H1 (cell line): ENCODE results near the gene IL17RA. TPM values are rescaled to one million over a fixed set of nuclear protein-coding genes. Genes with fewer than 3 reads are reported as not detected.

Experiments used
- CTCF ChIA-PET: fragments of 300-600 bp; sonication (Branson Sonifier 250); formaldehyde crosslinking; loops from one replicate; lab custom pipeline; 2021; ENCODE audit not compliant: partially characterized antibody; lab: Charles Lee
- POLR2A ChIA-PET: fragments of 300-600 bp; sonication (Branson Sonifier 250); formaldehyde crosslinking; loops from one replicate; lab custom pipeline; 2021; ENCODE audit warnings: inconsistent platforms; ENCODE audit not compliant: partially characterized antibody; lab: Charles Lee
- DNase-seq, 2 experiments: peaks; one replicate each; pipeline versions ENCODE4 v3.0.0 to v3.0.0-alpha.2; 2010 to 2022; ENCODE audit warnings: low spot score in 2 of 2, low read depth in 1 of 2, mixed read lengths in 1 of 2
- FAIRE-seq: peaks from 2 replicates; lab custom pipeline; 2011; peaks lifted over from hg19 to GRCh38; lab: Jason Lieb, UNC
- H2AFZ ChIP-seq: 2 replicates; pipeline ENCODE4 v1.8.1; 2012; ENCODE audit warnings: low read length, inconsistent platforms
- H2AK5ac ChIP-seq: 2 replicates; pipeline ENCODE4 v1.6.1; 2013; ENCODE audit warnings: low read depth, low read length
- H2BK120ac ChIP-seq: replicated peaks from 2 replicates; pipeline ENCODE3; 2013; ENCODE audit warnings: low read depth, low read length, inconsistent platforms
- H2BK12ac ChIP-seq: 2 replicates; pipeline ENCODE4 v1.6.1; 2013; ENCODE audit warnings: low read depth, low read length
- H2BK15ac ChIP-seq: 2 replicates; pipeline ENCODE4 v1.6.1; 2013; ENCODE audit warnings: low read length
- H2BK20ac ChIP-seq: 2 replicates; pipeline ENCODE4 v1.6.1; 2013; ENCODE audit warnings: low read length
- H2BK5ac ChIP-seq: 2 replicates; pipeline ENCODE4 v1.6.1; 2013; ENCODE audit warnings: low read depth, low read length
- H3K14ac ChIP-seq: 2 replicates; pipeline ENCODE4 v1.6.1; 2013; ENCODE audit warnings: inconsistent platforms; ENCODE audit not compliant: insufficient read length
- H3K18ac ChIP-seq: 2 replicates; pipeline ENCODE4 v1.6.1; 2013; ENCODE audit warnings: low read length; ENCODE audit errors: extremely low read depth
- H3K23ac ChIP-seq: 2 replicates; pipeline ENCODE4 v1.6.1; 2013; ENCODE audit warnings: inconsistent platforms; ENCODE audit not compliant: insufficient read length
- H3K23me2 ChIP-seq: 2 replicates; pipeline ENCODE4 v1.6.1; 2013; ENCODE audit warnings: low read depth, low read length
- H3K27ac ChIP-seq: 2 replicates; pipeline ENCODE4 v1.6.1; 2011; ENCODE audit warnings: low read depth, low read length, inconsistent platforms
- H3K27me3 ChIP-seq, 4 experiments: replicated peaks in 1 of 4; 1 replicate in 1 of 4; 2 replicates in 3 of 4; pipeline versions ENCODE4 v1.6.1 to v1.8.1; 2011 to 2013; ENCODE audit warnings: low read length in 3 of 4, mild to moderate bottlenecking in 3 of 4, inconsistent platforms in 2 of 4, mixed read lengths in 2 of 4, moderate library complexity in 1 of 4; ENCODE audit not compliant: control insufficient read depth in 3 of 4, insufficient read depth in 3 of 4; ENCODE audit errors: extremely low read depth in 1 of 4
- H3K36me3 ChIP-seq, 4 experiments: 2 replicates each; pipeline versions ENCODE4 v1.6.1 to v1.8.1; 2011 to 2013; ENCODE audit warnings: mild to moderate bottlenecking in 4 of 4, low read length in 3 of 4, moderate library complexity in 2 of 4, control low read depth in 1 of 4, inconsistent platforms in 1 of 4; ENCODE audit not compliant: insufficient read depth in 4 of 4, control insufficient read depth in 2 of 4
- H3K4ac ChIP-seq: replicated peaks from 2 replicates; pipeline ENCODE3; 2013; ENCODE audit warnings: low read length, low read depth, mixed read lengths, inconsistent platforms; ENCODE audit not compliant: insufficient read length
- H3K4me1 ChIP-seq, 4 experiments: replicated peaks in 1 of 4; 1 replicate in 1 of 4; 2 replicates in 3 of 4; pipeline versions ENCODE4 v1.6.1 to v1.8.1; 2011 to 2013; ENCODE audit warnings: low read length in 3 of 4, inconsistent platforms in 2 of 4, mixed read lengths in 1 of 4; ENCODE audit not compliant: insufficient read depth in 4 of 4, control insufficient read depth in 3 of 4
- H3K4me2 ChIP-seq, 2 experiments: 2 replicates each; pipeline versions ENCODE4 v1.6.1 to v1.8.1; 2011 to 2013; ENCODE audit warnings: low read depth in 2 of 2, low read length in 2 of 2, control low read depth in 1 of 2, inconsistent platforms in 1 of 2, mild to moderate bottlenecking in 1 of 2; ENCODE audit not compliant: insufficient read depth in 1 of 2
- H3K4me3 ChIP-seq, 4 experiments: fragments of 200-600, 300-600 bp in 1 of 4; sonication (generic), shearing (Covaris generic), sonication (Bioruptor Twin) in 1 of 4; 2 replicates each; pipeline versions ENCODE4 v1.5.1 to v1.8.1; 2011 to 2016; ENCODE audit warnings: low read length in 4 of 4, low read depth in 3 of 4, control low read depth in 2 of 4, inconsistent platforms in 2 of 4, mild to moderate bottlenecking in 2 of 4, mixed read lengths in 1 of 4, moderate library complexity in 1 of 4; ENCODE audit not compliant: insufficient read depth in 2 of 4; ENCODE audit errors: extremely low read depth in 1 of 4
- H3K56ac ChIP-seq: replicated peaks from 2 replicates; pipeline ENCODE3; 2013; ENCODE audit warnings: low read depth, mild to moderate bottlenecking, mixed read lengths, low read length, inconsistent platforms; ENCODE audit not compliant: insufficient read length
- H3K79me1 ChIP-seq: 2 replicates; pipeline ENCODE4 v1.6.1; 2013; ENCODE audit warnings: low read depth, low read length, control low read depth
- H3K79me2 ChIP-seq, 2 experiments: 2 replicates each; pipeline versions ENCODE4 v1.6.1 to v1.8.1; 2012 to 2013; ENCODE audit warnings: low read length in 2 of 2, mild to moderate bottlenecking in 2 of 2, inconsistent platforms in 1 of 2; ENCODE audit not compliant: insufficient read depth in 2 of 2, control insufficient read depth in 1 of 2
- H3K9ac ChIP-seq, 4 experiments: replicated peaks in 1 of 4; 1 replicate in 1 of 4; 2 replicates in 3 of 4; pipeline versions ENCODE4 v1.6.1 to v1.8.1; 2011 to 2013; ENCODE audit warnings: low read depth in 3 of 4, low read length in 3 of 4, control low read depth in 2 of 4, mild to moderate bottlenecking in 2 of 4, moderate library complexity in 2 of 4, inconsistent platforms in 1 of 4; ENCODE audit errors: extremely low read depth in 1 of 4
- H3K9me3 ChIP-seq, 2 experiments: 2 replicates each; pipeline versions ENCODE4 v1.6.1 to v1.8.1; 2012 to 2013; ENCODE audit warnings: mild to moderate bottlenecking in 2 of 2, moderate library complexity in 2 of 2, control low read depth in 1 of 2, inconsistent platforms in 1 of 2, low read depth in 1 of 2, low read length in 1 of 2, mixed read lengths in 1 of 2; ENCODE audit not compliant: insufficient read depth in 2 of 2
- H4K20me1 ChIP-seq, 2 experiments: replicated peaks in 1 of 2; 2 replicates each; pipeline versions ENCODE3 to v1.8.1; 2011 to 2013; ENCODE audit warnings: inconsistent platforms in 2 of 2, low read length in 2 of 2, mild to moderate bottlenecking in 1 of 2; ENCODE audit not compliant: insufficient read depth in 2 of 2, control insufficient read depth in 1 of 2
- H4K5ac ChIP-seq: 2 replicates; pipeline ENCODE4 v1.6.1; 2013; ENCODE audit warnings: low read length, low read depth, mixed read lengths, inconsistent platforms; ENCODE audit not compliant: insufficient read length
- H4K8ac ChIP-seq: 2 replicates; pipeline ENCODE4 v1.8.0; 2013; ENCODE audit warnings: mild to moderate bottlenecking, moderate library complexity, low read length, inconsistent platforms; ENCODE audit not compliant: insufficient read depth; ENCODE audit errors: extremely low read depth
- H4K91ac ChIP-seq: replicated peaks from 2 replicates; pipeline ENCODE3; 2013; ENCODE audit warnings: low read length, mixed read lengths, inconsistent platforms; ENCODE audit not compliant: insufficient read length
- ASH2L ChIP-seq: fragments of 200-600, 300-600 bp; sonication (generic); IDR thresholded peaks from one replicate; pipeline ENCODE4 v1.7.1; 2017; ENCODE audit warnings: low read length
- ATF3 ChIP-seq: IDR thresholded peaks from 2 replicates; pipeline ENCODE4 v1.6.1; 2011; ENCODE audit warnings: low read depth, mild to moderate bottlenecking, low read length; ENCODE audit not compliant: insufficient read depth
- CHD1 ChIP-seq: IDR thresholded peaks from 2 replicates; pipeline ENCODE4 v1.6.1; 2012; ENCODE audit warnings: low read depth, low read length, improper control_type of control experiment
- EP300 ChIP-seq, 2 experiments: IDR thresholded peaks; 1 replicate in 1 of 2; 2 replicates in 1 of 2; pipeline ENCODE4 v1.6.1; 2011 to 2012; ENCODE audit warnings: low read depth in 2 of 2, low read length in 2 of 2, mild to moderate bottlenecking in 2 of 2, borderline replicate concordance in 1 of 2, inconsistent platforms in 1 of 2, moderate library complexity in 1 of 2
- FOSL1 ChIP-seq: IDR thresholded peaks from 2 replicates; pipeline ENCODE4 v1.6.1; 2011; ENCODE audit warnings: mild to moderate bottlenecking, low read depth, low read length, moderate library complexity; ENCODE audit not compliant: insufficient read depth
- GTF2F1 ChIP-seq: IDR thresholded peaks from 2 replicates; pipeline ENCODE4 v1.6.1; 2012; ENCODE audit warnings: low read depth, low read length, improper control_type of control experiment, borderline replicate concordance
- HDAC6 ChIP-seq: IDR thresholded peaks from one replicate; pipeline ENCODE4 v1.7.1; 2012; ENCODE audit warnings: low read depth, mild to moderate bottlenecking, inconsistent platforms, low read length, moderate library complexity
- PHF8 ChIP-seq: fragments of 200-600 bp; sonication (generic); conservative IDR thresholded peaks from 2 replicates; pipeline ENCODE4 v1.7.1; 2012; ENCODE audit warnings: low read depth, mild to moderate bottlenecking, inconsistent platforms, low read length, moderate library complexity
- POLR2AphosphoS5 ChIP-seq: IDR thresholded peaks from 2 replicates; pipeline ENCODE4 v1.6.1; 2011; ENCODE audit warnings: low read depth, low read length
- SAP30 ChIP-seq: fragments of 300-600 bp; sonication (generic); IDR thresholded peaks from 2 replicates; pipeline ENCODE4 v1.7.1; 2012; ENCODE audit warnings: low read length, moderate library complexity, mild to moderate bottlenecking, inconsistent platforms; ENCODE audit not compliant: insufficient read depth, insufficient replicate concordance
- TAF7 ChIP-seq: optimal IDR thresholded peaks from 2 replicates; pipeline ENCODE3; 2011; ENCODE audit warnings: low read depth, mild to moderate bottlenecking, inconsistent platforms, low read length, moderate library complexity, borderline replicate concordance
- TEAD4 ChIP-seq: IDR thresholded peaks from 2 replicates; pipeline ENCODE4 v1.6.1; 2012; ENCODE audit warnings: low read depth, low read length, inconsistent platforms, mixed read lengths
- ZNF274 ChIP-seq: IDR thresholded peaks from 2 replicates; pipeline ENCODE4 v1.7.0; 2012; ENCODE audit warnings: low read length, borderline replicate concordance; ENCODE audit errors: extremely low read depth
- WGBS, 2 experiments: shearing (Covaris generic) in 1 of 2; methylation state at CpG; one replicate each; pipeline versions ENCODE4 v1.1.6 to v1.1.7; 2013 to 2015; ENCODE audit warnings: low lambda C conversion rate in 2 of 2, mixed read lengths in 2 of 2, inconsistent platforms in 1 of 2, low coverage in 1 of 2, missing lambda C conversion rate in 1 of 2; ENCODE audit not compliant: insufficient replicate concordance in 2 of 2, insufficient coverage in 1 of 2, insufficient read length in 1 of 2; ENCODE audit errors: extremely low coverage in 1 of 2, missing lambda C conversion rate in 1 of 2; 5-methylcytosine and 5-hydroxymethylcytosine counted together
- polyA plus RNA-seq, 7 experiments: library from polyadenylated mRNA; depleted of rRNA in 3 of 7; stranded (reverse) in 5 of 7; unstranded in 2 of 7; fragments of >200 nt in 5 of 7; fragments of 200-250 nt in 2 of 7; gene quantifications; 1 replicate in 5 of 7; 2 replicates in 1 of 7; 4 replicates in 1 of 7; pipeline versions ENCODE4 v1.2.1 to v1.2.3, GENCODE V29; 2011 to 2013; ENCODE audit warnings: missing spikeins in 2 of 7, mixed read lengths in 2 of 7
- total RNA-seq: library from RNA; stranded (reverse); fragmentation: NEBNext Ultra II Directional; extraction: Animal tissue kit (Norgen Biotek cat#: 25700); gene quantifications from 2 replicates; pipeline ENCODE4 v1.2.1, GENCODE V29; 2021

Gene IL17RA
- total and polyA plus RNA-seq, 2 of the 8 experiments (the other 6 are each of a cell fraction or from before 2014, with no cell fraction given), result 5.6 to 9.9 TPM

- FAIRE-seq (no peak), DNase-seq (no peak)
- Histone ChIP-seq H4K8ac (no peak overlapping the region), H2BK5ac (no peak overlapping the region), H3K18ac (no peak overlapping the region), H4K20me1 (no peaks in the 10 kb centered on the region), H3K79me2 (no peaks in the 10 kb centered on the region), H3K23ac (no peak overlapping the region), H3K36me3 (no peaks in the 10 kb centered on the region), H3K79me1 (no peaks in the 10 kb centered on the region), H3K23me2 (no peaks in the 10 kb centered on the region), H2AFZ (no peak overlapping the region), H3K4me1 (no peaks in the 10 kb centered on the region; a peak in 1 of 7 replicates), H2BK12ac (no peak overlapping the region), H2BK20ac (no peak overlapping the region), H2BK15ac (no peak overlapping the region), H4K91ac (no peak overlapping the region), H3K56ac (no peak overlapping the region), H2BK120ac (no peak overlapping the region), H4K5ac (no peak overlapping the region), H3K4me3 (no peak overlapping the region), H3K9me3 (peaks cover 0 to 10% of the 10 kb centered on the region in 2 experiments; a peak in 2 of 4 replicates), H3K9ac (no peak overlapping the region), H3K14ac (no peak overlapping the region), H2AK5ac (no peak overlapping the region), H3K27me3 (0 out of 7 replicates have a peak, but pooled peaks cover 0 to 3% (median 0%) of the 10 kb centered on the region in 4 experiments)
- CTCF ChIA-PET, result no interaction called here
- POLR2A ChIA-PET, result no interaction called here
- 78% methylated on average over 4 of the region's 4 CpGs; no CpG with 5 or more reads in 1 of the 2 experiments for WGBS, 2 experiments
- TF ChIP-seq TAF7 (no peak), EP300 (IDR thresholded peaks at IDR 0.05; ENCODE audit: borderline replicate concordance in 1 of 2, low read depth in 2 of 2, low read length in 2 of 2) (no peak), PHF8 (no peak), HDAC6 (no peak), TEAD4 (no peak), ZNF274 (no peak), ASH2L (no peak), ATF3 (no peak), POLR2AphosphoS5 (no peak), FOSL1 (no peak), CHD1 (no peak), GTF2F1 (no peak), SAP30 (no peak)
- TF ChIP-seq, all 59 proteins: peak for 0
- no peak overlapping the region for H3K27ac ChIP-seq
- no peak overlapping the region for H3K4ac ChIP-seq
- H3K4me2 ChIP-seq, result no peak overlapping the region
These were observed 49.6 kb upstream of the IL17RA start for GRCh38 chr22:17035246-17035645.
